ENCODE results near the gene ANTXR1. TPM values are rescaled to one million over a fixed set of nuclear protein-coding genes. Genes with fewer than 3 reads are reported as not detected.

ANTXR1 gene
- total RNA-seq, 4 donors from 2014 or later: 7.1 to 101 (median 15.8) TPM

DNA sequence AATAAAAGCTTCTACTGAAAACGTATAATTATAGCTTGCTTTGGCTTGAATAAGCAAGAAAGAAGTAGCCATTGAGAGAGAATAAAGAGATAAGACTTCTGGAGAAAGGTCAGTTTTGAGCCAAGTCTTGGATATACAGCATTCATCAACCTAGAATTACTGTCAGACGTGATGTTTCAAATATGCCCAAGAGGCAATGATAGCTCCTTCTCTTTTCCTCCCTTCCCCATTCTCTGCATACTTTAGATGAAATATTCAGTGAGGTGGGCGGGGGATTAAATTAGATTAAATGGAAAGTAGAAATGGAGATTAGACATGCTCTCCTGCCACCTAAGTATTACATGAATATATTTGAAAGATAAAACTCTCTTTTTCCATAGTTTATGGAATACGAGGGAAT is 8.7 kb downstream of the ANTXR1 start:
- in situ Hi-C loops (cut with MboI; ENCODE audit: low pct_ligation_motif_present in 1 of 4, low pct_unique_long_range_greater_than_20kb in 1 of 4, low sequenced_read_pairs in 3 of 4): loop anchor here in 1 of 4 donors (5.0 kb wide), 1 partner anchor 281 kb away; no protein-coding TSS in a partner anchor

DNA sequence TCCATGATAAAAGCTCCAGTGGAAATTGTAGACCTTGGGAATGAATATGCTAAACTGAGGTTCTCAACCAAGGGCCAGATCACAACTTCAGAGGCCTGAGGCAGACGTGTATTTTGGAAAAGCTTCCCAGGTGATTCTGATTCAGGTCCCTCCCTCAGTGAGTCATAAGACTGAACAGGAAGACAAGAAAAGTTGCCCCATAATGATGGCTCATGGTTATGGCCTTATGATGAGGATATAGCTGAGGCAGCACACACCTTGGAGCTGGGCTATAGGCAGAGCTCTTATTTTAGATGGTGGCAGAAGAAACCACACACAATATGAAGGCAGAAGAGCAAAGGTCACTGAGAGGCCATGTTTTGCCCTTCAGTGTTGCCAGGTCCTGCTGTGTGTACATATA is 9.6 kb downstream of the ANTXR1 start:
- intact Hi-C loops (cut with DNase I; ENCODE audit: low total_unique reads) (no loop called here), in situ Hi-C loops (cut with MboI; ENCODE audit: low pct_ligation_motif_present in 1 of 4, low pct_unique_long_range_greater_than_20kb in 1 of 4, low sequenced_read_pairs in 3 of 4) (loop anchor here in 1 of 4 donors (5.0 kb wide), 1 partner anchor 280 kb away; no protein-coding TSS in a partner anchor)
- 73% methylated on average over 1 of the region's 1 CpG; no CpG with 5 or more reads in 1 of the 2 donors for WGBS, 2 donors (ENCODE audit: low coverage in 1 of 2)
- Histone ChIP-seq H3K27me3 (no peaks in the 10 kb centered on the region), H3K27ac (no peak overlapping the region), H3K9me3 (no peaks in the 10 kb centered on the region), H3K4me1 (peaks cover 11 to 29% (median 15%) of the 10 kb centered on the region in 4 donors), H3K4me3 (no peak overlapping the region), H3K36me3 (no peaks in the 10 kb centered on the region)
- TF ChIP-seq POLR2AphosphoS5 (IDR thresholded peaks at IDR 0.05): no peak
- no peak for TF ChIP-seq CTCF (IDR thresholded peaks at IDR 0.05)
- no peak for TF ChIP-seq POLR2A (IDR thresholded peaks at IDR 0.05)
- TF ChIP-seq EP300 (IDR thresholded peaks at IDR 0.05; ENCODE audit: low read depth): no peak
- DNase-seq: no peak

More for the DNA sequence above, 8.7 kb downstream of the ANTXR1 start:
- WGBS, 2 donors (ENCODE audit: low coverage in 1 of 2): 79 to 91% methylated on average over 4 of the region's 4 CpGs
- no peak for TF ChIP-seq CTCF (IDR thresholded peaks at IDR 0.05)
- no peak for TF ChIP-seq EP300 (IDR thresholded peaks at IDR 0.05; ENCODE audit: low read depth)
- no peak for TF ChIP-seq POLR2AphosphoS5 (IDR thresholded peaks at IDR 0.05)
- no peak for TF ChIP-seq POLR2A (IDR thresholded peaks at IDR 0.05)
- Histone ChIP-seq H3K27me3 (peaks cover 5% of the 10 kb centered on the region), H3K4me3 (no peak overlapping the region), H3K27ac (no peak overlapping the region), H3K36me3 (no peaks in the 10 kb centered on the region), H3K9me3 (no peaks in the 10 kb centered on the region), H3K4me1 (peaks cover 11 to 37% (median 16%) of the 10 kb centered on the region in 4 donors)
- no peak for DNase-seq
- intact Hi-C loops (cut with DNase I; ENCODE audit: low total_unique reads): no loop called here

DNA sequence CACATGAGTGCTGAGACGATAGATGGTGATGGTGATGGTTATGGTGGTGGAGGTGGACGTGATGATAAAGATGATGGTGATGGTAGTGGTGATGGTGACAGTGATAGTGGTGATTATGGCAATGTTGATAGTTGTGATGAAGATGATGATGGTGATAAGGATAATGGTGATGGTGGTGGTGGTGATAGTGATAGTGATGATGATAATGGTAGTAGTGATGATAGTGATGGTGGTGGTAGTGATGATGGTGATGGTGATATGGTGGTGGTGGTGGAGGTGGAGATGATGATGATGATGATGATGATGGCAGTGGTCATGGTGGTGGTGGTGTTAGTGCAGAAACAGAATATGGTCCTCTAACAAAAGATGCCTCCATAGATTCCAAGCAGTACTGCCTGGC is 10.3 kb downstream of the ANTXR1 start:
- in situ Hi-C loops (cut with MboI; ENCODE audit: low pct_ligation_motif_present in 1 of 4, low pct_unique_long_range_greater_than_20kb in 1 of 4, low sequenced_read_pairs in 3 of 4) (loop anchor here in 1 of 4 donors (5.0 kb wide), 1 partner anchor 279 kb away; no protein-coding TSS in a partner anchor), intact Hi-C loops (cut with DNase I; ENCODE audit: low total_unique reads) (no loop called here)
- Histone ChIP-seq H3K9me3 (no peaks in the 10 kb centered on the region), H3K4me1 (peaks cover 11 to 27% (median 15%) of the 10 kb centered on the region in 4 donors), H3K27me3 (no peaks in the 10 kb centered on the region), H3K4me3 (no peak overlapping the region), H3K27ac (no peak overlapping the region), H3K36me3 (no peaks in the 10 kb centered on the region)
- no peak for DNase-seq
- TF ChIP-seq POLR2AphosphoS5 (IDR thresholded peaks at IDR 0.05) (no peak), POLR2A (IDR thresholded peaks at IDR 0.05) (no peak), EP300 (IDR thresholded peaks at IDR 0.05; ENCODE audit: low read depth) (no peak), CTCF (IDR thresholded peaks at IDR 0.05) (no peak)
- WGBS, 2 donors (ENCODE audit: low coverage in 1 of 2): 91 to 100% methylated on average over 2 of the region's 2 CpGs

- no peaks in the 10 kb centered on the region for H3K9me3 ChIP-seq
- in situ Hi-C loops (cut with MboI; ENCODE audit: low pct_ligation_motif_present in 1 of 4, low pct_unique_long_range_greater_than_20kb in 1 of 4, low sequenced_read_pairs in 3 of 4): no loop called here
- intact Hi-C loops (cut with DNase I; ENCODE audit: low total_unique reads): no loop called here
- H3K27me3 ChIP-seq: no peaks in the 10 kb centered on the region
- TF ChIP-seq CTCF (IDR thresholded peaks at IDR 0.05): peak; percentile 45 to 72 (median 60)
- no peak for TF ChIP-seq POLR2A (IDR thresholded peaks at IDR 0.05)
- no peak for TF ChIP-seq POLR2AphosphoS5 (IDR thresholded peaks at IDR 0.05)
- H3K27ac ChIP-seq: no peak overlapping the region
- peak; percentile 44 for DNase-seq
- no peak overlapping the region for H3K4me3 ChIP-seq
- peaks cover 4 to 17% (median 9%) of the 10 kb centered on the region in 4 donors for H3K4me1 ChIP-seq
- H3K36me3 ChIP-seq: no peaks in the 10 kb centered on the region
- 43 to 47% methylated on average over 1 to 4 of the region's 4 CpGs for WGBS, 2 donors (ENCODE audit: low coverage in 1 of 2)
These were observed 13.0 kb downstream of the ANTXR1 start for GRCh38 chr2:69026026-69026425.
